ENCODE results near the gene MMP23B. TPM values are rescaled to one million over a fixed set of nuclear protein-coding genes. Genes with fewer than 3 reads are reported as not detected.

Gene MMP23B
- total RNA-seq, 1 donor from 2014 or later = 5.4 TPM

DNA sequence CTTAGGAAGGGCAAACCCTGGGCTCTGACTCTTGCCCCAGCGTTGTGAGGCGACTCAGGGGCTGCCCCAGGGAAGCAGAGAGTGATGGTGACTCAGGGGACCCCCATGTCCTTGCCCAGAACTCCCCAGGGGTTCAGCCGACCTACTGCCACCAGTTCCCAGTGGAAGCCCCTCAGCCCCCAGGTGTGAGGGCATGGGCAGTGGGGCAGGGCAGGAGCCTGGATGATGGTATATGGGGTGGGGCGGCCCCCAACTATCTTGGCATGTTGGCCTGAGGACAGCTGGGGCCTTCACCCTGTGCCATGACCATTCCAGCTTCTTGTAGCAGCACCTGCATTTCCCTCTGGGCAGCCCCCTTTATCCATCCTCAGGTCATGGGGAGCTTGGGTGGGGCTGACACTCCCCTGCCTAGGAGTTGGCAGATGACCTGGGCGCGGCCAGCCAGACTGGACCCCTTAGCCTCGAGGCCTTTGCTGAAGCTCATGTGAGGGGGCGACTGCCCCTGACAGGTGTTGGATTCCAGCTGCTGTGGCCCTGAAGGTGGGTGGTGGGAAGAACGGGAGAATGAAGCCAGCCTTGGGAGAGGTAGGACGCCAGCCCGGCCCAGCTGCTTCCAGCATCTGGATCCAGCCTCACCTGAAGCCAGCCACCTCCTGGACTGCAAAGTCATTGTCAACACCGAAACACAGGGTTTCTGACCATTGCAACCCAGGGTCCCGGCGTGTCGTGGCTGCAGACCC is 30.2 kb upstream of the MMP23B start:
- DNase-seq (ENCODE audit: low spot score) (no peak), ATAC-seq (no peak)
- intact Hi-C loops (cut with DNase I) = no loop called here

- intact Hi-C loops (cut with DNase I) = no loop called here
- ATAC-seq (no peak), DNase-seq (ENCODE audit: low spot score) (no peak)
Observed at GRCh38 chr1:1602304-1602967, 29.5 kb upstream of the MMP23B start.

DNA sequence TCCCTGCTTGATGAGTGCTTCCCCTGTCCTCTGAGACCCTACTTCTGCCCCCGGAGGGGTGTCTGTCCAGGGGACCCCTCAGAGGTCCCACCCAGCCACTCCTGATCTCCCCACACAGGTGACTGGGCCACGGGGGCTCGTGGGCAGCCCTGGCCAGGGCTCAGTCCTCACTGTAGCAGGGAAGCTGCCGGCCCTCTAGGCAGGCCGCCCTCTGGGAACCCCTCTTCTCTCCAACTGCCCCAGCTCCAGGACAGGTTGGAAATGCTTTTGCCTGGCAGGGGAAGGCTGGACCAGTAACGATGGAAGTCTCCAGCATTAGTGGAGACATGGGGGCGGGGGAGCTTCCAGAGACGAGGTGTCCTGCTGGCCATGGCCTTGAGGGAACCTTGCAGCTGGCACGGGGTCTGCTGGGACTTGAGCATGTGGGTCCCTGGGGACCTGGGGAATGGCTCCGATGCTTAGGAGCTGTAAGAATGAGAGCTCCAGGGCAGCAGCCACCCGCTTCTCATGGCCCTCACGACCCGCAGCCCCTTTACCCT is 28.9 kb upstream of the MMP23B start:
- ATAC-seq (no peak), DNase-seq (ENCODE audit: low spot score) (no peak)
- intact Hi-C loops (cut with DNase I) = no loop called here

GRCh38 chr1:1603671-1604373 is 28.2 kb upstream of the MMP23B start:
- no peak for DNase-seq (ENCODE audit: low spot score)
- intact Hi-C loops (cut with DNase I) = no loop called here
- no peak for ATAC-seq

- intact Hi-C loops (cut with DNase I) = no loop called here
- no peak for ATAC-seq
- no peak for DNase-seq (ENCODE audit: low spot score)
Observed at GRCh38 chr1:1604374-1605033, 27.5 kb upstream of the MMP23B start.

DNA sequence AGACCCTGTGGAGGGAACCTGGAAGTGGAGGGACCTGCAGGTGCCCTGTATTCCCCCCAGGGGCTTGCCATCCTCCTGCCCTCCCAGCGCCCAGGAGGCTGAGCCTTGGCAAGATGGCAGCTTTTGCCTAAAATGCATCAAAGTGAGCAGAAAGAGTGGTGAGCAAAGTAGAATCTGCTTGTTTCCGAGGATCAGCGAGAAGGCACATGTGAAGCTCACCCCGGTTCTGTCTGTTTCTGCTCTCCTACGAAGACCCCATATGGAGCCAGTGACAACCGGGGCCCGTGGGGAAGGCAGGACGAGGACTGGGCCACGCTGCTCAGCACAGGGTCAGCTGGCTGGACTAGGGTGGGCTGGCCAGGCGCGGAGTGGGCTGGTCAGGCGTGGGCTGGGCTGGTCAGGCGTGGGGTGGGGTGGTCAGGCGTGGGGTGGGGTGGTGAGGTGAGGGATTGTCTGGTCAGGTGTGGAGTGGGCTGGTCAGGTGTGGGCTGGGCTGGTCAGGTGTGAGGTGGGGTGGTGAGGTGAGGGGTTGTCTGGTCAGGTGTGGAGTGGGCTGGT is 26.9 kb upstream of the MMP23B start:
- DNase-seq (ENCODE audit: low spot score) (no peak), ATAC-seq (no peak)
- intact Hi-C loops (cut with DNase I) = no loop called here

DNA sequence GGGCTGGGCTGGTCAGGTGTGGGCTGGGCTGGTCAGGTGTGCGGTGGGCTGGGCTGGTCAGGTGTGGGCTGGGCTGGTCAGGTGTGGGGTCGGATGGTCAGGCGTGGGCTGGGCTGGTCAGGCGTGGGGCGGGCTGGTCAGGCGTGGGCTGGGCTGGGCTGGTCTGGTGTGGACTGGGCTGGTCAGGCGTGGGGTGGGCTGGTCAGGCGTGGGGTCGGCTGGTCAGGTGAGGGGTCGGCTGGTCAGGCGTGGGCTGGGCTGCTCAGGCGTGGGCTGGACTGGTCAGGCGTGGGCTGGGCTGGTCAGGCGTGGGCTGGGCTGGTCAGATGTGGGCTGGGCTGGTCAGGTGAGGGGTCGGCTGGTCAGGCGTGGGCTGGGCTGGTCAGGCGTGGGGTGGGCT is 26.2 kb upstream of the MMP23B start:
- intact Hi-C loops (cut with DNase I) = no loop called here
- ATAC-seq = no peak
- DNase-seq (ENCODE audit: low spot score) = no peak

DNA sequence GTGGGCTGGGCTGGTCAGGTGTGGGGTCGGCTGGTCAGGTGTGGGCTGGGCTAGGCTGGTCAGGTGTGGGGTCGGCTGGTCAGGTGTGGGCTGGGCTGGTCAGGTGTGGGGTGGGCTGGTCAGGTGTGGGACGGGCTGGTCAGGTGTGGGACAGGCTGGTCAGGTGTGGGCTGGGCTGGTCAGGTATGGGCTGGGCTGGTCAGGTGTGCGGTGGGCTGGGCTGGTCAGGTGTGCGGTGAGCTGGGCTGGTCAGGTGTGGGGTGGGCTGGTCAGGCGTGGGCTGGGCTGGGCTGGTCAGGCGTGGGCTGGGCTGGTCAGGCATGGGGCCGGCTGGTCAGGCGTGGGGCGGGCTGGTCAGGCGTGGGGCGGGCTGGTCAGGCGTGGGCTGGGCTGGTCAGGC is 25.7 kb upstream of the MMP23B start:
- intact Hi-C loops (cut with DNase I) = no loop called here
- DNase-seq (ENCODE audit: low spot score) = no peak
- ATAC-seq = no peak

GRCh38 chr1:1609822-1610485 is 22.0 kb upstream of the MMP23B start:
- DNase-seq (ENCODE audit: low spot score) = no peak
- no peak for ATAC-seq
- intact Hi-C loops (cut with DNase I) = no loop called here

DNA sequence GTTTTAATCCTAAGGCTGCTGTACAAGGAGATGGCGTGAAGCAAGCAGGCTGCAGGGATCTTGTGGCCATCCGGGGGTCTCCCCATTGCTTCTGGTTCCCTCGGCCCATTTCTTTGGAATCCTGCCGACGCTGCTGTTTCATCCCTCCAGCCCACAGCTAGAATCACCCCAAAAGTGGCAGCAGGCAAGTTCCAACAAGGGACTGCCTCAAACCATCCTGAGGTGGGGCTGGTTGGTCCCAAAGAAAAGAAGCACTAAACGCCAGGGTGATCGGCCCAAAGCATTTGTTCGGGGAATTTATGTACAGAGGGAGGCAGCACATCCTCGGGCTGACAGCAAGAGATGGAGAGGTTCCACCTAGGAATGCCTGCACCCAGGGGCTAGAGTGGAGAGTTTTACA is 21.2 kb upstream of the MMP23B start:
- intact Hi-C loops (cut with DNase I) = no loop called here
- no peak for DNase-seq (ENCODE audit: low spot score)
- no peak for ATAC-seq

DNA sequence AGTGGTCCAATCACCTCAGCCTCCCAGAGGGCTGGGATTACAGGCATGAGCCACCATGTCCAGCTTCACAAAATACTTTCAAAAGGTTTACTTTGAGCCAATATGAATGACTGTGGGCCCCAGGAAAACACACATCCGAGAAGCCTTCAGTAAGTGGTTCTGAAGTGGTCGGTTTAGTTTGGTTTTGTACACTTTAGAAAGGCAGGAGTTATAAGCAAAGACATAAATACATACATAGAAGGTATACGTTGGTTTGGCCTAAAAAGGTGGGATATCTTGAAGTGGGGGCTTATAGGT is 19.9 kb upstream of the MMP23B start:
- ATAC-seq = no peak
- intact Hi-C loops (cut with DNase I) = no loop called here
- no peak for DNase-seq (ENCODE audit: low spot score)

- ATAC-seq (no peak), DNase-seq (ENCODE audit: low spot score) (no peak)
- intact Hi-C loops (cut with DNase I) = no loop called here
Observed at GRCh38 chr1:1613509-1614082, 18.4 kb upstream of the MMP23B start.

- ATAC-seq (no peak), DNase-seq (ENCODE audit: low spot score) (peak; percentile 60)
- intact Hi-C loops (cut with DNase I) = no loop called here
Observed at GRCh38 chr1:1614204-1614953, 17.6 kb upstream of the MMP23B start.

GRCh38 chr1:1614954-1615255 is 17.1 kb upstream of the MMP23B start:
- intact Hi-C loops (cut with DNase I) = no loop called here
- no peak for ATAC-seq
- no peak for DNase-seq (ENCODE audit: low spot score)

DNA sequence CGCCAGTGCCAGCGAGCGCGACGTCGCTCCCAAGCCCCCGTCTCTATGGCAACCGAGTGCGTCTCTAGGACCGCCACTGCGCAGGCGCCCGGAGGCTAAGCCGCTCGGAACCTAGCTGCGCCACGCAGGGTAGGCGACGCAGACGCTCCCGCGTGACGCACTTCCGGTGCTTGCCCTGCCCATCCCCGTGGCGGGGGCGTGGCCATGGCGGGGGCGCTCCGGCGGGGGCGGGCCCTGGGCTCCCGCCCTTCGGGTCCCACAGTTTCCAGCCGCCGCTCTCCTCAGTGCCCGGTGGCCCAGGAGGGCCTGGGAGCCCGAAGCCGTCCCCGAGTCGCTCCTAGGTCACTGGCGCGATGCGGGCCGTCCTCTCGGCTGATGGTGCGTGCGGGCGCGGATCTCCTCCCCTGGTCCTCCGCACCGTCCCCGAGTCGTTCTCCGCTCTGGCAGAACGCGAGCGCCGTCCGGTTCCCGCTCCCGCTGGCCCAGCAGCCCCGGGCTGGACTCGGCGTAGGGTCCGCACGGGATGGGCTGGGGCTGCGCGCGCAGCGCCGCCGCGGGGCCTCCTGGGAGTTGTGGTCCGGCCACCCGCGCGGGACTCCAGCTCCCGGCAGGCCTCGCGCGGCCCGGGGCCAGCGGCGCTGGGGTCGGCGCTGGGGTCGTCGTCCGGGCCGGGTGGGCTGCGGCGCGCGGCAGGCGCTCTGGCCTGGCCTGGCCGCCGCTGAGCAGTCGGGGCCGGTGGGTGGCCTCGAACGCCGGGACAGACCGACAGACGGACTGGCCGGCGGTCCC is 16.5 kb upstream of the MMP23B start, which contains the start of gene MIB2:
Gene MIB2, plus strand, starts transcription at position 245 of the 789 bp plus-strand sequence. CDS start 7,953 bp downstream, outside the sequence.
- intact Hi-C loops (cut with DNase I) = no loop called here
- DNase-seq (ENCODE audit: low spot score) (peak; percentile 97), ATAC-seq (peak; percentile 98)

DNA sequence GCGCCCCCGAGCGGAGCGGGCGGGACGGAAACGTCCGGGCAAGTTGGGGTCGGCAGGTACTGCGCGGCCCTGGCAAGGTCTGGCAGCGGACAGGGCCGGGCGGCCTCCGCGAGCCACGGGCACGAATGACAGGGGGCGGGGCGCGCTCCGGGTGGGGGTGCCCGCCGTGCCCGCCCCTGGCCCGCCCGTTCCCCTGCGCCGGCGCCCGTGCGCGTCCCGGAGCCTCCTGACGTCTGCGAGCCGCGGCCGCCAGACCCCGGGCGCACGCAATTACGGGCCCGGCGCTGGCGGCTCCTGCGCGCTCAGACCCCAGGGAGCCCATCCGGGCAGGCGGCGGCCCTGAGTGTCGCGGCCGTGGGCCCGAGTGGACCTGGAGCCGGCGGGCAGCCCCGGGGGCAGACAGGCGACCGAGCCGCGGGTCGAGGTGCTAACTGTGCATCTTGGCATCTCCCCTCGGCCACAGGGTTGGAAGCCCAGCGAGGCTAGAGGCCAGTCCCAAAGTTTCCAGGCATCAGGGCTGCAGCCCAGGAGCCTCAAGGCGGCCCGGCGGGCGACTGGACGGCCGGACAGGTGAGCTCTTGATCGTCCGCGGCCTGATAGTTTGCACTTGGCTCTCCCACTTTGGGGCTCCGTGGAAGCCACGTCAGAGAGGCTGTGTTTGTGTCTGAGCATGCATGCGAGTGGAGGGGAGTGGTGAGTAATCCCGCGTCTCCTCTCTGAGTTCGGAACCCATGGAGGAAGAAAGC is 15.8 kb upstream of the MMP23B start:
- peak; percentile 73 for DNase-seq (ENCODE audit: low spot score)
- no peak for ATAC-seq
- intact Hi-C loops (cut with DNase I) = no loop called here

- DNase-seq (ENCODE audit: low spot score) (no peak), ATAC-seq (no peak)
- intact Hi-C loops (cut with DNase I) = no loop called here
Observed at GRCh38 chr1:1616838-1617237, 15.1 kb upstream of the MMP23B start.

Data from sciatic nerve (tissue), 2 donors.